ENCODE data around the gene BSG.
A peak's percentile ranks its signal among the peaks of the same experiment; 100 is the strongest.
"Not testable (repeated sequence)": the region's sequence is repeated elsewhere in the genome, so short reads cannot be mapped to it uniquely, and the experiment has no call there.

Gene BSG

GRCh38 chr19:573519-573825 is 1.1 kb downstream of the BSG start:
- DNase-seq, result no peak

GRCh38 chr19:574658-575526 is 2.5 kb downstream of the BSG start:
- no peak for DNase-seq

- DNase-seq, result no peak
Measured at GRCh38 chr19:575527-576506, 3.4 kb downstream of the BSG start.

- no peak for DNase-seq
Measured at GRCh38 chr19:576768-577438, 4.5 kb downstream of the BSG start.

- DNase-seq, result no peak
Measured at GRCh38 chr19:577439-578392, 5.3 kb downstream of the BSG start.

GRCh38 chr19:579111-579841 is 6.9 kb downstream of the BSG start:
- DNase-seq, result no peak

GRCh38 chr19:579842-580155 is 7.4 kb downstream of the BSG start:
- DNase-seq, result no peak

- DNase-seq, result no peak
Measured at GRCh38 chr19:580274-580835, 8.0 kb downstream of the BSG start.

- DNase-seq, result no peak
Measured at GRCh38 chr19:581399-582111, 9.2 kb downstream of the BSG start.

- no peak for DNase-seq
Measured at GRCh38 chr19:582497-583197, 10.3 kb downstream of the BSG start.

- no peak for DNase-seq
Measured at GRCh38 chr19:583198-583967, 11.0 kb downstream of the BSG start.

- DNase-seq, result no peak
Measured at GRCh38 chr19:583968-584239, 11.5 kb downstream of the BSG start.

GRCh38 chr19:584240-585001 is 12.0 kb downstream of the BSG start:
- peak; percentile 70 for DNase-seq

GRCh38 chr19:585146-585545 is 12.8 kb downstream of the BSG start:
- not testable (repeated sequence) for DNase-seq

GRCh38 chr19:585551-586110 is 13.2 kb downstream of the BSG start:
- DNase-seq, result no peak

- DNase-seq, result peak; percentile 63
Measured at GRCh38 chr19:588093-588740, 15.8 kb downstream of the BSG start.
